Measurements from ENCODE around the gene TMEM151B. TPM values are rescaled to one million over a fixed set of nuclear protein-coding genes. Genes with fewer than 3 reads are reported as not detected.

The TMEM151B gene
- total and polyA plus RNA-seq, 11 donors = 0.21 to 5.3 (median 0.45) TPM; not detected in 4

DNA sequence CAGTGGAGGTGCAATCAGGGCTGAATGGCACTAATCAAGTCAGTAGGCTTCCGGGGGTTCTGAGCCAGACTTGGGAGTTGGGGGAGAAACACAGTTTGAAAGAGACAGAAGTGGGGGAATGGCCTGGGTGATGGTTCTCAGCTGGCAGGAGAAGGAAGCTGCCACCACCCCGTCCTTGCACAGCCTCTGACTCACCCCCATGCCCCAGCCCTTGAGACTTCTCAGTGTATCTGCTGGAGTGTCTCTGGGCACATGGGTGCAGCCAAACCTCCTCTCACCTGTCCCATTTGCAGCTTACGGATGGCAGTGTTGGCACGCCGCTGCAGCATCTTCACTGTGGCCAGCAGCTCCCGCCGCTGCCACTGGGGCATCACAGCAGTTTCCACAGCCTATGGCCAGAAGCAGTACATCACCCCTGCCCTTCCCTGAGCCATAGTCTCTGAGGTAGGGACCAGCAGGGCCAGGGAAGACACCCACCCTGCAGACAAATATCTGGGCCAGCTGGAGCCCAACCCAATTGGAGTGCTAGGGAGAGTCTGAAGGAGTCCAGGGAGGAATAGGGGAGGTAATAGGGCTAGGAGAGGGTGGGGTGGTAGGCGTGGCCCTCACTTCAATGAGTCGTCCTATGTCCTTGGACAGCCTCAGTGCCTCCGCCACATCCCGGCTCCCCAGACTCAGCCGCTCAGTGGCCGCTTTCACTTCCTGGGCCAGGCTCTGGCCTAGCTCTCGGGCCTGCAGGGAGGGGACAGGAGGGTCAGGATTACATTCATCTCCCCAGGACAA is 31.7 kb downstream of the TMEM151B start:
- Histone ChIP-seq H3K9me3 (no peaks in the 10 kb centered on the region), H3K36me3 (peaks cover 0 to 70% (median 64%) of the 10 kb centered on the region in 9 donors), H3K4me3 (no peak overlapping the region), H3K4me1 (peaks cover 0 to 13% (median 10%) of the 10 kb centered on the region in 12 donors), H3K27me3 (peaks cover 0 to 10% (median 7%) of the 10 kb centered on the region in 9 donors), H3K27ac (no peak overlapping the region)
- no peak for ATAC-seq
- 91 to 94% (median 93%) methylated on average over 12 to 14 of the region's 14 CpGs for WGBS, 4 donors
- TF ChIP-seq POLR2A (IDR thresholded peaks at IDR 0.05) (no peak), CTCF (IDR thresholded peaks at IDR 0.05) (no peak)
- intact Hi-C loops (cut with DNase I) = loop anchor here in 2 of 10 donors (5.0 kb wide), 1 partner anchor 35 kb away; the partner anchor contains the start of gene NFKBIE (in 2 of the 2)
- no peak for DNase-seq

DNA sequence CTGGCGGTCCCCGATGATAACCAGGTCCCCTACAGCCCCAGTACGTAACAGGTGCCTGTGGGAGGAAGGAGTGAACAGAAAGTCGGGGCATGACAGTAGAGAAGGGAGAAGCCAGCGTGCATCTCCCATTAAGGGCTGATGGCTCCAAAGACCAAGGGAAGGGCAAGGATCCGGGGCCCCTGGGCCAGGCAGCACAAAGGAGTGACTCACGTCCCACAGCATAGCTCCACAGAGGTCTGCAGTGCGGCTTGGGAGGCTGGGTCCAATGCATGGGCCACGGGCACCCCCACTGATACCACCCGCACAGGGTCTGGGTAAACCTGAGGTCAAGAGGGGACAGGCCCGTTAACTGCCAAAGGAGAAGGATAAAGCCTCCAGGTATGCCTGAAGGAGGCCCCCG is 32.6 kb downstream of the TMEM151B start:
- whole genome bisulfite sequencing, 4 donors = 88 to 97% (median 91%) methylated on average over 9 to 12 of the region's 12 CpGs
- ATAC-seq = no peak

DNA sequence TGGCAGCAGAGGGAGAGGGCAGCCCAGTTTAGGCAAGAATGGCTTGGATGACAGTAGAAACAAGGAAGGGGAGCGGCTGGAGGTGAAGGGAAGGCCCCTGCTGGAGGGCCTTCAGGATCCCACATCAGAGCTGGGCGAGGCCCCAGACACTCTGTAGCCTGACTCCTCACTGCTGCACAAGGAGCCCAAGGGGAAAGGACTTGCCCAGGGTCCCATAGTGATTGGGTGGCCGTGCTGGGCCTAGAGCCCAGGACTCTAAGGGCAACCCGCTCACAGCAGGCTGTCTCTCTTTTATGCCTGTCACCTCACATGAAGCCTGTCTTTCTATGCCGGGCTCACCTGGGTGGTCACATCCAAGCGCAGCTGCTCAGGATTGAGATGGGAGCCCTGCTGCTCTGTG is 33.6 kb downstream of the TMEM151B start:
- ATAC-seq (no peak), DNase-seq (no peak)
- Histone ChIP-seq H3K9me3 (no peaks in the 10 kb centered on the region), H3K4me1 (peaks cover 0 to 6% (median 0%) of the 10 kb centered on the region in 12 donors), H3K27me3 (no peaks in the 10 kb centered on the region), H3K27ac (no peak overlapping the region), H3K4me3 (no peak overlapping the region), H3K36me3 (peaks cover 0 to 89% (median 81%) of the 10 kb centered on the region in 9 donors)
- 90 to 98% (median 97%) methylated on average over 2 to 6 of the region's 6 CpGs for WGBS, 4 donors
- intact Hi-C loops (cut with DNase I) = loop anchor here in 2 of 10 donors (5.0 kb wide), 1 partner anchor 37 kb away; the partner anchor contains the start of gene NFKBIE (in 2 of the 2)
- TF ChIP-seq CTCF (IDR thresholded peaks at IDR 0.05) (no peak), POLR2A (IDR thresholded peaks at IDR 0.05) (no peak)

More for the DNA sequence above, 32.6 kb downstream of the TMEM151B start:
- Histone ChIP-seq H3K9me3 (no peaks in the 10 kb centered on the region), H3K27me3 (peaks cover 0 to 1% (median 0%) of the 10 kb centered on the region in 9 donors), H3K4me1 (peaks cover 0 to 4% (median 2%) of the 10 kb centered on the region in 12 donors), H3K36me3 (peaks cover 0 to 79% (median 72%) of the 10 kb centered on the region in 9 donors), H3K4me3 (no peak overlapping the region), H3K27ac (no peak overlapping the region)
- no peak for TF ChIP-seq POLR2A (IDR thresholded peaks at IDR 0.05)
- TF ChIP-seq CTCF (IDR thresholded peaks at IDR 0.05) = no peak
- intact Hi-C loops (cut with DNase I) = loop anchor here in 2 of 10 donors (5.0 kb wide), 1 partner anchor 36 kb away; the partner anchor contains the start of gene NFKBIE (in 2 of the 2)
- DNase-seq = no peak
